SK-N-SH (cell line): ENCODE data around the gene ABCG1. TPM values are rescaled to one million over a fixed set of nuclear protein-coding genes. Genes with fewer than 3 reads are reported as not detected.

Source experiments
- CTCF ChIA-PET: fragments of 300-600, 350-600 bp; formaldehyde crosslinking; extraction: SDS; loops from one replicate; lab custom pipeline; 2021; lab: Yijun Ruan, JAX
- POLR2A ChIA-PET: fragments of 350-600 bp; sonication (Branson Sonifier 250); formaldehyde crosslinking; extraction: SDS; loops from one replicate; lab custom pipeline; 2020; ENCODE audit warnings: antibody characterized with exemption, inconsistent platforms; lab: Yijun Ruan, JAX
- DNase-seq: peaks from one replicate; pipeline ENCODE4 v3.0.0; 2012
- H2AFZ ChIP-seq: fragments of 200-600 bp; sonication (generic); 2 replicates; pipeline ENCODE4 v1.8.1; 2016; ENCODE audit warnings: antibody characterized with exemption, mild to moderate bottlenecking, low read depth
- H3F3A ChIP-seq: fragments of 200-600 bp; sonication (generic); replicated peaks from 2 replicates; pipeline ENCODE3; 2016; ENCODE audit warnings: antibody characterized with exemption, mild to moderate bottlenecking; ENCODE audit not compliant: insufficient read depth
- H3K27ac ChIP-seq, 2 experiments: fragments of 200-500 bp in 1 of 2; fragments of 200-600 bp in 1 of 2; sonication (Bioruptor generic) in 1 of 2; sonication (generic), shearing (Covaris generic) in 1 of 2; 2 replicates each; pipeline versions ENCODE4 v1.5.1 to v1.6.1; 2014 to 2016; ENCODE audit warnings: low read depth in 2 of 2, inconsistent platforms in 1 of 2, low read length in 1 of 2, mild to moderate bottlenecking in 1 of 2, mixed read lengths in 1 of 2
- H3K27me3 ChIP-seq: fragments of 200-600 bp; sonication (generic), shearing (Covaris generic); 2 replicates; pipeline ENCODE4 v1.6.1; 2016; ENCODE audit warnings: mixed run types; ENCODE audit not compliant: insufficient read depth
- H3K36me3 ChIP-seq, 2 experiments: fragments of 200-500 bp in 1 of 2; fragments of 200-600 bp in 1 of 2; sonication (Bioruptor generic) in 1 of 2; sonication (generic) in 1 of 2; replicated peaks in 1 of 2; 2 replicates each; pipeline versions ENCODE3 to v1.5.1; 2014 to 2016; ENCODE audit warnings: low read length in 1 of 2, mild to moderate bottlenecking in 1 of 2; ENCODE audit not compliant: insufficient read depth in 2 of 2, control insufficient read depth in 1 of 2
- H3K4me1 ChIP-seq, 2 experiments: fragments of 200-500 bp in 1 of 2; fragments of 200-600 bp in 1 of 2; sonication (Bioruptor generic) in 1 of 2; sonication (generic), shearing (Covaris generic) in 1 of 2; 2 replicates each; pipeline versions ENCODE4 v1.5.1 to v1.6.1; 2014 to 2016; ENCODE audit warnings: low read depth in 1 of 2, low read length in 1 of 2, mixed run types in 1 of 2; ENCODE audit not compliant: insufficient read depth in 2 of 2, control insufficient read depth in 1 of 2
- H3K4me2 ChIP-seq: fragments of 200-600 bp; sonication (generic), shearing (Covaris generic); 2 replicates; pipeline ENCODE4 v1.6.1; 2017; ENCODE audit warnings: mixed run types
- H3K4me3 ChIP-seq, 2 experiments: fragments of 200-500 bp in 1 of 2; fragments of 200-600 bp in 1 of 2; sonication (Bioruptor generic) in 1 of 2; sonication (generic), shearing (Covaris generic) in 1 of 2; 2 replicates each; pipeline versions ENCODE4 v1.5.1 to v1.8.1; 2014 to 2016; ENCODE audit warnings: low read depth in 2 of 2, inconsistent platforms in 1 of 2, low read length in 1 of 2, mild to moderate bottlenecking in 1 of 2, mixed read lengths in 1 of 2, moderate library complexity in 1 of 2
- H3K79me2 ChIP-seq: fragments of 200-600 bp; sonication (generic); 2 replicates; pipeline ENCODE4 v1.8.1; 2017; ENCODE audit warnings: mild to moderate bottlenecking; ENCODE audit not compliant: insufficient read depth
- H3K9ac ChIP-seq: fragments of 200-600 bp; sonication (generic); 2 replicates; pipeline ENCODE4 v1.6.1; 2017; ENCODE audit warnings: mixed run types
- H3K9me2 ChIP-seq: fragments of 200-600 bp; sonication (generic); 2 replicates; pipeline ENCODE4 v1.6.1; 2017; ENCODE audit warnings: mixed run types
- H3K9me3 ChIP-seq: fragments of 200-600 bp; sonication (generic); 2 replicates; pipeline ENCODE4 v1.6.1; 2017; ENCODE audit warnings: mixed run types, mild to moderate bottlenecking, moderate library complexity
- H4K20me1 ChIP-seq: fragments of 200-600 bp; sonication (generic); 2 replicates; pipeline ENCODE4 v1.6.1; 2017; ENCODE audit warnings: mild to moderate bottlenecking, mixed run types; ENCODE audit not compliant: insufficient read depth
- CHD2 ChIP-seq: fragments of 150-350 bp; IDR thresholded peaks from 2 replicates; pipeline ENCODE4 v1.6.1; 2018; ENCODE audit warnings: low read length; ENCODE audit not compliant: partially characterized antibody
- CTCF ChIP-seq: fragments of 200-600 bp; sonication (generic); IDR thresholded peaks from 2 replicates; pipeline ENCODE4 v1.6.1; 2017; ENCODE audit warnings: antibody characterized with exemption, mild to moderate bottlenecking, moderate library complexity
- EZH2phosphoT487 ChIP-seq: fragments of 200-600 bp; sonication (generic); IDR thresholded peaks from 2 replicates; pipeline ENCODE4 v1.6.1; 2017; ENCODE audit warnings: low read depth, mixed run types, mild to moderate bottlenecking, antibody characterized with exemption, moderate library complexity, borderline replicate concordance
- FOSL2 ChIP-seq: IDR thresholded peaks from 2 replicates; pipeline ENCODE4 v1.4.0; 2012; ENCODE audit warnings: low read depth, mild to moderate bottlenecking, moderate library complexity, borderline replicate concordance
- FOXJ3 ChIP-seq: sonication (generic); formaldehyde crosslinking; IDR thresholded peaks from 2 replicates; pipeline ENCODE4 v1.5.1; 2020; ENCODE audit warnings: mild to moderate bottlenecking, missing genetic modification reagents
- GABPA ChIP-seq: IDR thresholded peaks from 2 replicates; pipeline ENCODE4 v1.4.0; 2012; ENCODE audit warnings: low read depth, mild to moderate bottlenecking
- GATA2 ChIP-seq: sonication (generic); formaldehyde crosslinking; IDR thresholded peaks from 2 replicates; pipeline ENCODE4 v1.5.0; 2020; ENCODE audit warnings: mild to moderate bottlenecking, missing genetic modification reagents
- MAX ChIP-seq: IDR thresholded peaks from 2 replicates; pipeline ENCODE4 v1.4.0; 2012; ENCODE audit warnings: low read depth
- POLR2AphosphoS5 ChIP-seq: IDR thresholded peaks from 2 replicates; pipeline ENCODE4 v1.6.1; 2012; ENCODE audit warnings: low read depth, low read length
- RCOR1 ChIP-seq: fragments of 150-350 bp; IDR thresholded peaks from 2 replicates; pipeline ENCODE4 v1.6.1; 2017; ENCODE audit warnings: antibody characterized with exemption, low read length
- RXRA ChIP-seq: IDR thresholded peaks from 2 replicates; pipeline ENCODE4 v1.4.0; 2012; ENCODE audit warnings: low read depth, mild to moderate bottlenecking, borderline replicate concordance
- SIN3A ChIP-seq: IDR thresholded peaks from 2 replicates; pipeline ENCODE4 v1.6.1; 2012; ENCODE audit warnings: low read depth, mild to moderate bottlenecking, low read length, moderate library complexity, borderline replicate concordance
- SMC3 ChIP-seq: IDR thresholded peaks from 2 replicates; pipeline ENCODE4 v1.6.1; 2012; ENCODE audit warnings: low read depth, low read length, improper control_type of control experiment
- USF2 ChIP-seq: fragments of 150-350 bp; IDR thresholded peaks from 2 replicates; pipeline ENCODE4 v1.6.1; 2017; ENCODE audit warnings: antibody characterized with exemption, low read length, low read depth, borderline replicate concordance
- YY1 ChIP-seq: IDR thresholded peaks from 2 replicates; pipeline ENCODE4 v1.4.0; 2012; ENCODE audit warnings: low read depth, mild to moderate bottlenecking
- WGBS: methylation state at CpG from one replicate; pipeline ENCODE4 v1.1.6; 2017; ENCODE audit warnings: low lambda C conversion rate; 5-methylcytosine and 5-hydroxymethylcytosine counted together
- polyA plus RNA-seq, 3 experiments: library from polyadenylated mRNA; depleted of rRNA; stranded (reverse); fragments of >200 nt; gene quantifications; 2 replicates each; pipeline ENCODE4 v1.2.3, GENCODE V29; 2012

The ABCG1 gene
- polyA plus RNA-seq, 1 of the 3 experiments (the other 2 are of a cell fraction), result 0.07 TPM

- TF ChIP-seq FOXJ3, result no peak
- TF ChIP-seq YY1, result no peak
- TF ChIP-seq SMC3, result no peak
- no peak for TF ChIP-seq FOSL2
- TF ChIP-seq GATA2 (CRISPR knock-in tag), result no peak
- TF ChIP-seq SIN3A, result no peak
- no peak for TF ChIP-seq RCOR1
- no peak for TF ChIP-seq POLR2AphosphoS5
- no peak for TF ChIP-seq GABPA
These were observed 106.0 kb downstream of the ABCG1 start (continued) for GRCh38 chr21:42324896-42325295.

- H3K27ac ChIP-seq, result no peak overlapping the region
- no peaks in the 10 kb centered on the region for H3K4me1 ChIP-seq
- H3K27me3 ChIP-seq, result no peaks in the 10 kb centered on the region
- POLR2A ChIA-PET, result no interaction called here
- H3K4me2 ChIP-seq, result no peak overlapping the region
- no peaks in the 10 kb centered on the region for H4K20me1 ChIP-seq
- TF ChIP-seq EZH2phosphoT487 (no peak), SIN3A (no peak), CHD2 (no peak)
- TF ChIP-seq, all 33 proteins: peak for 0
- H3K36me3 ChIP-seq, result no peaks in the 10 kb centered on the region
- no peak overlapping the region for H3K4me3 ChIP-seq
- H3K79me2 ChIP-seq, result no peaks in the 10 kb centered on the region
- no peak overlapping the region for H2AFZ ChIP-seq
- no peaks in the 10 kb centered on the region for H3K9me3 ChIP-seq
- no peak for DNase-seq
- H3K9ac ChIP-seq, result no peak overlapping the region
- H3K9me2 ChIP-seq, result no peaks in the 10 kb centered on the region
- CTCF ChIA-PET, result interaction anchor here (2.1 kb wide), 1 partner anchor 21 kb away, joined by 10 read pairs; no protein-coding TSS in a partner anchor
- H3F3A ChIP-seq, result no peaks in the 10 kb centered on the region
- 5% methylated on average over 4 of the region's 4 CpGs for WGBS
These were observed 111.7 kb downstream of the ABCG1 start for GRCh38 chr21:42330380-42331371.

- no peak overlapping the region for H2AFZ ChIP-seq
- no peak overlapping the region for H3K9ac ChIP-seq
- no peaks in the 10 kb centered on the region for H3K9me3 ChIP-seq
- no peaks in the 10 kb centered on the region for H3K9me2 ChIP-seq
- DNase-seq, result no peak
- no peaks in the 10 kb centered on the region for H4K20me1 ChIP-seq
- CTCF ChIA-PET, result interaction anchor here (2.1 kb wide), 1 partner anchor 22 kb away, joined by 10 read pairs; no protein-coding TSS in a partner anchor
- POLR2A ChIA-PET, result no interaction called here
- no peaks in the 10 kb centered on the region for H3K36me3 ChIP-seq
- H3F3A ChIP-seq, result no peaks in the 10 kb centered on the region
- no peaks in the 10 kb centered on the region for H3K27me3 ChIP-seq
- H3K27ac ChIP-seq, result no peak overlapping the region
- H3K79me2 ChIP-seq, result no peaks in the 10 kb centered on the region
- H3K4me1 ChIP-seq, result no peaks in the 10 kb centered on the region
- no peak overlapping the region for H3K4me3 ChIP-seq
- no peak overlapping the region for H3K4me2 ChIP-seq
- no peak for TF ChIP-seq RXRA
- TF ChIP-seq EZH2phosphoT487, result no peak
- no peak for TF ChIP-seq MAX
- no peak for TF ChIP-seq USF2
- TF ChIP-seq YY1, result no peak
- TF ChIP-seq CTCF, result no peak
These were observed 112.7 kb downstream of the ABCG1 start for GRCh38 chr21:42331660-42332059.
